ENCODE results near the gene ATF4.
A peak's percentile ranks its signal among the peaks of the same experiment; 100 is the strongest.
"Not testable (repeated sequence)": the region's sequence is repeated elsewhere in the genome, so short reads cannot be mapped to it uniquely, and the experiment has no call there.

The ATF4 gene

GRCh38 chr22:39501644-39502108, 18.7 kb upstream of the ATF4 start:
- in situ Hi-C loops (cut with MboI; ENCODE audit: low pct_unique_long_range_greater_than_20kb, low sequenced_read_pairs, unreplicated experiment), result no loop called here
- no peak for DNase-seq (ENCODE audit: low spot score)
- TF ChIP-seq CTCF (IDR thresholded peaks at IDR 0.05; ENCODE audit: extremely low read depth, insufficient read depth, missing control alignments), result no peak

- in situ Hi-C loops (cut with MboI; ENCODE audit: low pct_unique_long_range_greater_than_20kb, low sequenced_read_pairs, unreplicated experiment), result no loop called here
- no peak for TF ChIP-seq CTCF (IDR thresholded peaks at IDR 0.05; ENCODE audit: extremely low read depth, insufficient read depth, missing control alignments)
- peak; percentile 97 for DNase-seq (ENCODE audit: low spot score)
Measured at GRCh38 chr22:39502109-39502788, 18.1 kb upstream of the ATF4 start, which contains the start of gene MIEF1. MIEF1 (plus strand) TSS chr22:39502290; CDS start chr22:39511295, 9,005 bp downstream.

- DNase-seq (ENCODE audit: low spot score), result no peak
- in situ Hi-C loops (cut with MboI; ENCODE audit: low pct_unique_long_range_greater_than_20kb, low sequenced_read_pairs, unreplicated experiment), result no loop called here
- TF ChIP-seq CTCF (IDR thresholded peaks at IDR 0.05; ENCODE audit: extremely low read depth, insufficient read depth, missing control alignments), result no peak
Measured at GRCh38 chr22:39502789-39503409, 17.5 kb upstream of the ATF4 start.

GRCh38 chr22:39503630-39504029, 16.7 kb upstream of the ATF4 start:
- in situ Hi-C loops (cut with MboI; ENCODE audit: low pct_unique_long_range_greater_than_20kb, low sequenced_read_pairs, unreplicated experiment), result no loop called here
- TF ChIP-seq CTCF (IDR thresholded peaks at IDR 0.05; ENCODE audit: extremely low read depth, insufficient read depth, missing control alignments), result no peak
- no peak for DNase-seq (ENCODE audit: low spot score)

- no peak for TF ChIP-seq CTCF (IDR thresholded peaks at IDR 0.05; ENCODE audit: extremely low read depth, insufficient read depth, missing control alignments)
- no peak for DNase-seq (ENCODE audit: low spot score)
- in situ Hi-C loops (cut with MboI; ENCODE audit: low pct_unique_long_range_greater_than_20kb, low sequenced_read_pairs, unreplicated experiment), result no loop called here
Measured at GRCh38 chr22:39504071-39504470, 16.3 kb upstream of the ATF4 start.

GRCh38 chr22:39507021-39507420, 13.3 kb upstream of the ATF4 start:
- in situ Hi-C loops (cut with MboI; ENCODE audit: low pct_unique_long_range_greater_than_20kb, low sequenced_read_pairs, unreplicated experiment); DNase-seq (ENCODE audit: low spot score): not testable (repeated sequence)

GRCh38 chr22:39508393-39508792, 12.0 kb upstream of the ATF4 start:
- DNase-seq (ENCODE audit: low spot score), result no peak
- TF ChIP-seq CTCF (IDR thresholded peaks at IDR 0.05; ENCODE audit: extremely low read depth, insufficient read depth, missing control alignments), result no peak
- in situ Hi-C loops (cut with MboI; ENCODE audit: low pct_unique_long_range_greater_than_20kb, low sequenced_read_pairs, unreplicated experiment), result no loop called here

Data from GM13977 (cell line).